GM12878 (cell line): ENCODE measurements around the gene ZXDC. TPM values are rescaled to one million over a fixed set of nuclear protein-coding genes. Genes with fewer than 3 reads are reported as not detected.

Experiments used
- ATAC-seq: fragments of 200-7000 bp; cut with Tn5 transposase; 3 replicates; pipeline ENCODE4 v1.9.1; 2020; ENCODE audit warnings: mild to moderate bottlenecking, moderate library complexity
- BruUV-seq: library from RNA; stranded (reverse); fragments of 400-500 nt; replicated peaks from 2 replicates; lab custom pipeline; 2021; lab: Mats Ljungman, UMichigan
- CTCF ChIA-PET: fragments of 300-600 bp; sonication (Branson Sonifier 250); formaldehyde crosslinking; extraction: SDS; loops from one replicate; lab custom pipeline; 2021; ENCODE audit warnings: inconsistent platforms; lab: Yijun Ruan, JAX
- POLR2A ChIA-PET: fragments of 350-600 bp; formaldehyde crosslinking; extraction: SDS; loops from one replicate; lab custom pipeline; 2021; ENCODE audit warnings: inconsistent platforms; lab: Charles Lee
- RAD21 ChIA-PET: fragments of 300-600 bp; sonication (Branson Sonifier 250); formaldehyde crosslinking; loops from one replicate; lab custom pipeline; 2023; ENCODE audit warnings: antibody characterized with exemption; ENCODE audit not compliant: unreplicated experiment; lab: Charles Lee
- SMC1A ChIA-PET: fragments of 300-600 bp; sonication (Branson Sonifier 250); formaldehyde crosslinking; loops from one replicate; lab custom pipeline; 2023; ENCODE audit not compliant: unreplicated experiment, uncharacterized antibody; lab: Charles Lee
- DNase-seq: peaks from one replicate; pipeline ENCODE4 v3.0.0-alpha.2; 2011; ENCODE audit warnings: low read depth, low spot score
- FAIRE-seq: peaks from 3 replicates; lab custom pipeline; 2011; peaks lifted over from hg19 to GRCh38; lab: Jason Lieb, UNC
- H2AFZ ChIP-seq: 2 replicates; pipeline ENCODE4 v1.6.0; 2011; ENCODE audit warnings: low read depth, low read length, control low read depth; ENCODE audit not compliant: control insufficient read depth
- H3K27ac ChIP-seq: 2 replicates; pipeline ENCODE4 v1.5.1; 2011; ENCODE audit warnings: control low read depth; ENCODE audit not compliant: control insufficient read depth, insufficient read depth
- H3K27me3 ChIP-seq, 2 experiments: replicated peaks in 1 of 2; 2 replicates each; pipeline versions ENCODE4 v1.6.0 to v1.6.1; 2011; ENCODE audit warnings: low read length in 1 of 2; ENCODE audit not compliant: control insufficient read depth in 2 of 2, insufficient read depth in 2 of 2
- H3K36me3 ChIP-seq, 2 experiments: 2 replicates each; pipeline ENCODE4 v1.5.1; 2011; ENCODE audit warnings: low read length in 1 of 2; ENCODE audit not compliant: control insufficient read depth in 2 of 2, insufficient read depth in 2 of 2
- H3K4me1 ChIP-seq: 2 replicates; pipeline ENCODE4 v1.6.1; 2011; ENCODE audit warnings: mild to moderate bottlenecking, low read length, moderate library complexity, mixed read lengths; ENCODE audit not compliant: control insufficient read depth, insufficient read depth
- H3K4me2 ChIP-seq: 2 replicates; pipeline ENCODE4 v1.6.0; 2011; ENCODE audit warnings: control low read depth; ENCODE audit not compliant: control insufficient read depth, insufficient read depth
- H3K4me3 ChIP-seq: fragments of 200-600 bp; sonication (generic); 2 replicates; pipeline ENCODE4 v1.5.1; 2016
- H3K79me2 ChIP-seq: 2 replicates; pipeline ENCODE4 v1.6.0; 2011; ENCODE audit warnings: low read length; ENCODE audit not compliant: control insufficient read depth, insufficient read depth
- H3K9ac ChIP-seq: 2 replicates; pipeline ENCODE4 v1.8.0; 2011; ENCODE audit warnings: low read length, control low read depth, mixed read lengths; ENCODE audit not compliant: control insufficient read depth, insufficient read depth
- H3K9me3 ChIP-seq: replicated peaks from 3 replicates; pipeline ENCODE4 v1.5.1; 2011; ENCODE audit warnings: mild to moderate bottlenecking, low read length; ENCODE audit not compliant: control insufficient read depth, insufficient read depth
- H4K20me1 ChIP-seq: 2 replicates; pipeline ENCODE4 v1.6.0; 2011; ENCODE audit not compliant: control insufficient read depth, insufficient read depth
- BCL3 ChIP-seq: IDR thresholded peaks from 2 replicates; pipeline ENCODE4 v1.6.1; 2011; ENCODE audit warnings: borderline replicate concordance, low read depth, mild to moderate bottlenecking, moderate library complexity, low read length; ENCODE audit not compliant: insufficient read depth, poor library complexity, severe bottlenecking
- BMI1 ChIP-seq: fragments of 450-650 bp; IDR thresholded peaks from 2 replicates; pipeline ENCODE4 v1.6.1; 2016; ENCODE audit warnings: mild to moderate bottlenecking, moderate library complexity, borderline replicate concordance
- EZH2 ChIP-seq: IDR thresholded peaks from 2 replicates; pipeline ENCODE4 v1.6.1; 2012; ENCODE audit warnings: low read depth, mild to moderate bottlenecking, control low read depth, inconsistent platforms, low read length, borderline replicate concordance; ENCODE audit not compliant: control insufficient read depth
- RBBP5 ChIP-seq: fragments of 200-600 bp; sonication (generic); conservative IDR thresholded peaks from 2 replicates; pipeline ENCODE4 v1.6.1; 2016
- RELB ChIP-seq: fragments of 450-650 bp; IDR thresholded peaks from 2 replicates; pipeline ENCODE4 v1.6.1; 2017; ENCODE audit warnings: low read depth, mild to moderate bottlenecking, moderate library complexity
- RUNX3 ChIP-seq: IDR thresholded peaks from 2 replicates; pipeline ENCODE4 v1.6.1; 2012; ENCODE audit warnings: low read length, inconsistent platforms
- SMARCA5 ChIP-seq: fragments of 450-650 bp; IDR thresholded peaks from 2 replicates; pipeline ENCODE4 v1.6.1; 2017; ENCODE audit warnings: mild to moderate bottlenecking
- USF2 ChIP-seq: IDR thresholded peaks from 2 replicates; pipeline ENCODE4 v1.6.1; 2011; ENCODE audit warnings: low read depth, low read length, improper control_type of control experiment, borderline replicate concordance
- ZNF592 ChIP-seq: fragments of 450-650 bp; IDR thresholded peaks from 2 replicates; pipeline ENCODE4 v1.6.1; 2017; ENCODE audit warnings: mild to moderate bottlenecking, moderate library complexity
- ZSCAN29 ChIP-seq: fragments of 450-650 bp; IDR thresholded peaks from 2 replicates; pipeline ENCODE4 v1.6.1; 2017; ENCODE audit warnings: mild to moderate bottlenecking, moderate library complexity
- WGBS: methylation state at CpG from one replicate; pipeline ENCODE4 v1.1.6; 2016; ENCODE audit warnings: low lambda C conversion rate; ENCODE audit not compliant: insufficient replicate concordance, insufficient coverage; ENCODE audit errors: missing lambda C conversion rate; 5-methylcytosine and 5-hydroxymethylcytosine counted together
- in situ Hi-C: fragments of 300-500 bp; cut with MboI; formaldehyde crosslinking; loops from 9 replicates; pipeline ENCODE4 v1.14.3; 2018; ENCODE audit warnings: mixed read lengths
- intact Hi-C: fragments of 100-400 bp; cut with micrococcal nuclease; formaldehyde crosslinking; loops from one replicate; pipeline ENCODE4 v1.14.2; 2022; ENCODE audit not compliant: unreplicated experiment
- polyA plus RNA-seq, 11 experiments: library from polyadenylated mRNA; depleted of rRNA in 4 of 11; unstranded in 6 of 11; stranded (reverse) in 5 of 11; fragments of >200 nt; fragmentation: Nextera tagmentation in 4 of 11; fragmentation: Illumina TruSeq in 1 of 11; extraction: Ambion mirVana in 4 of 11; extraction: Trizol in 1 of 11; gene quantifications; 1 replicate in 1 of 11; 2 replicates in 10 of 11; pipeline versions ENCODE4 v1.2.1 to v1.2.3, GENCODE V29; 2011 to 2016; ENCODE audit warnings: inconsistent platforms in 2 of 11, missing spikeins in 2 of 11, low read depth in 1 of 11
- total RNA-seq, 4 experiments: library from RNA; depleted of rRNA in 3 of 4; stranded (reverse); fragments of >200 nt in 3 of 4; fragmentation: Illumina TruSeq in 1 of 4; extraction: Trizol in 1 of 4; gene quantifications; 2 replicates each; pipeline versions ENCODE4 v1.2.1 to v1.2.3, GENCODE V29; 2013 to 2021
- TF ChIP-seq, protein P1 (sequence below): IDR thresholded peaks from 2 replicates; pipeline ENCODE4 v1.6.1; 2012; ENCODE audit warnings: low read length, inconsistent platforms

The ZXDC gene
- total and polyA plus RNA-seq, 10 of the 15 experiments (the other 5 are each of a cell fraction or from before 2014, with no cell fraction given): 0.72 to 15.3 (median 8.5) TPM

- TF ChIP-seq ZNF592 (no peak), RELB (no peak)
These were observed 73.5 kb downstream of the ZXDC start (continued) for GRCh38 chr3:126402178-126402577.

GRCh38 chr3:126401611-126402160 is 74.0 kb downstream of the ZXDC start:
- in situ Hi-C loops (no loop called here), intact Hi-C loops (no loop called here)
- FAIRE-seq: no peak
- ChIA-PET SMC1A (no interaction called here), POLR2A (no interaction called here), RAD21 (no interaction called here), CTCF (no interaction called here)
- no peak overlapping the region for H2AFZ ChIP-seq
- H3K4me3 ChIP-seq: no peak overlapping the region
- no peak overlapping the region for H3K9ac ChIP-seq
- no peak for ATAC-seq
- no TSS peak for BruUV-seq
- H3K27me3 ChIP-seq: no peaks in the 10 kb centered on the region; a peak in 1 of 4 replicates
- peaks cover 3% of the 10 kb centered on the region; the same call in 1 of the 3 replicates for H3K9me3 ChIP-seq
- H3K27ac ChIP-seq: no peak overlapping the region
- DNase-seq: no peak
- H3K4me2 ChIP-seq: no peak overlapping the region
- no peak for TF ChIP-seq RUNX3
- TF ChIP-seq RBBP5: no peak
- TF ChIP-seq USF2: no peak
- TF ChIP-seq SMARCA5: no peak
- TF ChIP-seq ZSCAN29: no peak
- TF ChIP-seq EZH2: no peak
- TF ChIP-seq BMI1: no peak
- TF ChIP-seq, protein P1, sequence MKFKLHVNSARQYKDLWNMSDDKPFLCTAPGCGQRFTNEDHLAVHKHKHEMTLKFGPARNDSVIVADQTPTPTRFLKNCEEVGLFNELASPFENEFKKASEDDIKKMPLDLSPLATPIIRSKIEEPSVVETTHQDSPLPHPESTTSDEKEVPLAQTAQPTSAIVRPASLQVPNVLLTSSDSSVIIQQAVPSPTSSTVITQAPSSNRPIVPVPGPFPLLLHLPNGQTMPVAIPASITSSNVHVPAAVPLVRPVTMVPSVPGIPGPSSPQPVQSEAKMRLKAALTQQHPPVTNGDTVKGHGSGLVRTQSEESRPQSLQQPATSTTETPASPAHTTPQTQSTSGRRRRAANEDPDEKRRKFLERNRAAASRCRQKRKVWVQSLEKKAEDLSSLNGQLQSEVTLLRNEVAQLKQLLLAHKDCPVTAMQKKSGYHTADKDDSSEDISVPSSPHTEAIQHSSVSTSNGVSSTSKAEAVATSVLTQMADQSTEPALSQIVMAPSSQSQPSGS: no peak
- no peak for TF ChIP-seq BCL3
- H3K4me1 ChIP-seq: peaks cover 8% of the 10 kb centered on the region; the same call in 1 of the 2 replicates
- no peaks in the 10 kb centered on the region for H4K20me1 ChIP-seq
- H3K79me2 ChIP-seq: no peaks in the 10 kb centered on the region
- WGBS: 24% methylated on average over 6 of the region's 8 CpGs
- H3K36me3 ChIP-seq: no peaks in the 10 kb centered on the region
